Measurements from ENCODE around the gene KRT86.

DNA sequence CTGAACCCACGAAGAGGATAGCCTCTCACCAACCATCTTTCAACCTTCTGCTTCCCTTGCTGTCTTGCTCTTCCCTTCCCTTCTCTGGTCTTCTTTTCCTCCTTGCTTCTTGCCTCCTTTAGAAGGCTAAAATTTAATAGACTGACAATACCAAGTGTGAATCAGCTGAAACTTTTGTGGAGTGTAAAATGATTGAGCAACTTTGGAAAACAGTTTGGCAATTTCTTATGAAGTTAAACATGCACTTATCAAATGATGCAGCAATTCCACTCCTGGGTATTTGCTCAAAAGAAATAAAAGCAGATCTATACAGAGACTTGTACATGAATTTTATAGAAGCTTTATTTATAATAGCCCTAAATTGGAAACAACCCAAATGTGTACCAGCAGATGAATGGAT is 3.3 kb upstream of the KRT86 start:
- TF ChIP-seq CTCF (IDR thresholded peaks at IDR 0.05; ENCODE audit: insufficient read depth, low read length, poor library complexity, severe bottlenecking) (no peak), EZH2phosphoT487 (conservative IDR thresholded peaks at IDR 0.05; ENCODE audit: low read length) (no peak)

Measured in SU-DHL-6 (cell line).